HEK293 (cell line): ENCODE results near the gene FAM228B.

Source experiments
- PBX3 ChIP-seq: sonication (generic); formaldehyde crosslinking; IDR thresholded peaks from 2 replicates; pipeline ENCODE4 v1.8.1; 2022; ENCODE audit warnings: mild to moderate bottlenecking, moderate library complexity, missing genetic modification reagents
- RBAK ChIP-seq: fragments of 450-650 bp; formaldehyde crosslinking; IDR thresholded peaks from 2 replicates; pipeline ENCODE4 v1.5.1; 2016; ENCODE audit warnings: missing biosample characterization, missing genetic modification characterization
- SCRT1 ChIP-seq: fragments of 450-650 bp; formaldehyde crosslinking; IDR thresholded peaks from 2 replicates; pipeline ENCODE4 v1.5.1; 2016; ENCODE audit warnings: missing biosample characterization, missing genetic modification characterization, borderline replicate concordance
- YY1 ChIP-seq: fragments of 450-650 bp; formaldehyde crosslinking; IDR thresholded peaks from 2 replicates; pipeline ENCODE4 v1.5.1; 2018; ENCODE audit warnings: missing biosample characterization, missing genetic modification characterization
- YY2 ChIP-seq: fragments of 450-650 bp; formaldehyde crosslinking; IDR thresholded peaks from 2 replicates; pipeline ENCODE4 v1.5.1; 2016; ENCODE audit warnings: missing biosample characterization, missing genetic modification characterization
- ZBTB10 ChIP-seq: fragments of 450-650 bp; formaldehyde crosslinking; IDR thresholded peaks from 2 replicates; pipeline ENCODE4 v1.5.1; 2016; ENCODE audit warnings: missing biosample characterization, missing genetic modification characterization
- ZBTB8A ChIP-seq: fragments of 450-650 bp; formaldehyde crosslinking; IDR thresholded peaks from 2 replicates; pipeline ENCODE4 v1.5.1; 2016; ENCODE audit warnings: missing biosample characterization, missing genetic modification characterization
- ZFHX2 ChIP-seq: fragments of 450-650 bp; formaldehyde crosslinking; conservative IDR thresholded peaks from 2 replicates; pipeline ENCODE4 v1.5.1; 2016; ENCODE audit warnings: missing biosample characterization, missing genetic modification characterization
- ZFP3 ChIP-seq: fragments of 450-650 bp; formaldehyde crosslinking; IDR thresholded peaks from 2 replicates; pipeline ENCODE4 v1.5.1; 2016; ENCODE audit warnings: low read depth, missing biosample characterization, missing genetic modification characterization
- ZNF157 ChIP-seq: fragments of 450-650 bp; formaldehyde crosslinking; IDR thresholded peaks from 2 replicates; pipeline ENCODE4 v1.5.1; 2016; ENCODE audit warnings: missing biosample characterization, missing genetic modification characterization
- ZNF169 ChIP-seq: fragments of 450-650 bp; formaldehyde crosslinking; IDR thresholded peaks from 2 replicates; pipeline ENCODE4 v1.5.1; 2016; ENCODE audit warnings: missing biosample characterization, missing genetic modification characterization
- ZNF175 ChIP-seq: fragments of 450-650 bp; formaldehyde crosslinking; IDR thresholded peaks from 2 replicates; pipeline ENCODE4 v1.5.1; 2016; ENCODE audit warnings: missing biosample characterization, missing genetic modification characterization
- ZNF26 ChIP-seq: fragments of 450-650 bp; formaldehyde crosslinking; IDR thresholded peaks from 2 replicates; pipeline ENCODE4 v1.5.1; 2016; ENCODE audit warnings: missing biosample characterization, missing genetic modification characterization
- ZNF292 ChIP-seq: fragments of 450-650 bp; formaldehyde crosslinking; IDR thresholded peaks from 2 replicates; pipeline ENCODE4 v1.5.1; 2016; ENCODE audit warnings: low read depth, missing biosample characterization, missing genetic modification characterization, borderline replicate concordance
- ZNF341 ChIP-seq: fragments of 450-650 bp; formaldehyde crosslinking; IDR thresholded peaks from 2 replicates; pipeline ENCODE4; 2016; ENCODE audit warnings: low read depth, missing biosample characterization, missing genetic modification characterization
- ZNF391 ChIP-seq: fragments of 450-650 bp; formaldehyde crosslinking; IDR thresholded peaks from 2 replicates; pipeline ENCODE4 v1.5.1; 2016; ENCODE audit warnings: low read depth, missing biosample characterization, missing genetic modification characterization, borderline replicate concordance
- ZNF416 ChIP-seq: fragments of 450-650 bp; formaldehyde crosslinking; IDR thresholded peaks from 2 replicates; pipeline ENCODE4 v1.5.1; 2016; ENCODE audit warnings: missing biosample characterization, missing genetic modification characterization
- ZNF560 ChIP-seq: fragments of 450-650 bp; formaldehyde crosslinking; IDR thresholded peaks from 2 replicates; pipeline ENCODE4 v1.5.1; 2017; ENCODE audit warnings: missing biosample characterization, missing genetic modification characterization, borderline replicate concordance
- ZNF561 ChIP-seq: fragments of 450-650 bp; IDR thresholded peaks from 2 replicates; pipeline ENCODE4 v1.5.1; 2018; ENCODE audit warnings: missing biosample characterization, missing genetic modification characterization, borderline replicate concordance
- ZNF610 ChIP-seq: fragments of 450-650 bp; formaldehyde crosslinking; IDR thresholded peaks from 2 replicates; pipeline ENCODE4 v1.5.1; 2016; ENCODE audit warnings: missing biosample characterization, missing genetic modification characterization, borderline replicate concordance
- ZNF624 ChIP-seq: fragments of 450-650 bp; formaldehyde crosslinking; IDR thresholded peaks from 2 replicates; pipeline ENCODE4 v1.5.1; 2017; ENCODE audit warnings: missing biosample characterization, missing genetic modification characterization
- ZNF677 ChIP-seq: fragments of 450-650 bp; IDR thresholded peaks from 2 replicates; pipeline ENCODE4 v1.5.0; 2018; ENCODE audit warnings: missing biosample characterization, mild to moderate bottlenecking, missing genetic modification characterization, moderate library complexity
- ZNF843 ChIP-seq: fragments of 450-650 bp; formaldehyde crosslinking; IDR thresholded peaks from 2 replicates; pipeline ENCODE4 v1.5.1; 2016; ENCODE audit warnings: missing biosample characterization, missing genetic modification characterization
- ZSCAN30 ChIP-seq: fragments of 450-650 bp; IDR thresholded peaks from 2 replicates; pipeline ENCODE4 v1.5.1; 2018; ENCODE audit warnings: missing biosample characterization, mild to moderate bottlenecking, missing genetic modification characterization, moderate library complexity
- ZSCAN4 ChIP-seq: fragments of 450-650 bp; formaldehyde crosslinking; IDR thresholded peaks from 2 replicates; pipeline ENCODE4 v1.5.1; 2017; ENCODE audit warnings: missing biosample characterization, missing genetic modification characterization
- TF ChIP-seq, protein P1 (sequence below): fragments of 450-650 bp; formaldehyde crosslinking; IDR thresholded peaks from 2 replicates; pipeline ENCODE4 v1.5.1; 2016; ENCODE audit warnings: missing biosample characterization, missing genetic modification characterization
- TF ChIP-seq, protein P2 (sequence below): fragments of 450-650 bp; formaldehyde crosslinking; IDR thresholded peaks from 2 replicates; pipeline ENCODE4 v1.5.0; 2017; ENCODE audit warnings: missing biosample characterization, missing genetic modification characterization, borderline replicate concordance

Gene FAM228B

DNA sequence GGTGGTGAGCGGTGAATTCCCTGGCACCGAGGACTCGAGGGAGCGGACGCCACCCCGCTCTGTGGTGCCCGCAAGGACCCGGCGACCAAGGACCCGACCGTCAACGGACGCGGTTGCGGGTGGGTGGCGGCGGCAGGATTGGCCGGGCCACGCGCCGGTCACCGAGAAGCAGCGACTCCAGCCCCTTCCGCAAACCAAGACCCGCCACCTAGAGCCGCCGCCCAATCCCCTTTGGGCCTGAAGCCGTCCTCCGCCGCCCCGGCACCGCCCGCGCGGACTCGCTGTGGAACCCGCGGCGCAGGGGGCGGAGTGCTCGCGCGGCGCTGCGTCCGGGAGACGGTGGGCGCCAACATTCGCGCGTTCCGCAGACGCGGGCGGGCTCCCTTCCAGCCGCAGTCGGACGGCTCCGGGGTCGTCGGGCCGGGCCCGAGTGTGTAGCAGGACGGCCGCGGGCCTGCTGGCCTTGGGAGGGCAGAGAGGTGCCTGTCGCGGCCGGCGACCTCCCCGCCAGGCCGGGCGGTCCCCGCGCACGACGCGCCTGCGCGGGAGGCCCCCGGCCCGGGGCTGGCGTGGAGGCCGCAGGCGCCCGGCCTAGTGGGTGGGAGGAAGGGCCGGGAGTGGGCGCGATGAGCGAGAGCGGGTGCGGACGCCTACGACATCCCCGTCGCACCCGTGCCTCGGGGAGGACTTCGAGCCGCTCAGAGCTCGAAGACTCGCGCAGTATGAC is at the start of gene FAM228B, which contains the start of gene PFN4 (continued):
- no peak for TF ChIP-seq ZFP3 (tag by site-specific recombination)
- no peak for TF ChIP-seq ZNF169 (tag by site-specific recombination)
- no peak for TF ChIP-seq ZNF416 (tag by site-specific recombination)
- peak; percentile 40; the same call in 1 of the 2 replicates for TF ChIP-seq ZNF341 (tag by site-specific recombination)
- TF ChIP-seq PBX3 (CRISPR knock-in tag) = peak; percentile 86
- no peak for TF ChIP-seq YY1 (tag by site-specific recombination)
- TF ChIP-seq ZNF624 (tag by site-specific recombination) = no peak
- 0 out of 2 replicates have a peak, but pooled peaks have one; percentile 14 for TF ChIP-seq ZSCAN4 (tag by site-specific recombination)
- peak; percentile 87 for TF ChIP-seq ZFHX2 (tag by site-specific recombination)
- TF ChIP-seq ZNF26 (tag by site-specific recombination) = no peak
- TF ChIP-seq RBAK (tag by site-specific recombination) = no peak
- TF ChIP-seq YY2 (tag by site-specific recombination) = no peak
- no peak for TF ChIP-seq ZNF677 (tag by site-specific recombination)
- TF ChIP-seq ZNF561 (tag by site-specific recombination) = peak; percentile 89
- no peak for TF ChIP-seq ZNF610 (tag by site-specific recombination)
- no peak for TF ChIP-seq ZNF292 (tag by site-specific recombination)
- no peak; the same call in 1 of the 2 replicates for TF ChIP-seq ZSCAN30
- no peak; the same call in 1 of the 2 replicates for TF ChIP-seq ZNF391 (tag by site-specific recombination)
- no peak for TF ChIP-seq SCRT1 (tag by site-specific recombination)
- TF ChIP-seq ZNF560 (tag by site-specific recombination) = no peak
- TF ChIP-seq, protein P1, sequence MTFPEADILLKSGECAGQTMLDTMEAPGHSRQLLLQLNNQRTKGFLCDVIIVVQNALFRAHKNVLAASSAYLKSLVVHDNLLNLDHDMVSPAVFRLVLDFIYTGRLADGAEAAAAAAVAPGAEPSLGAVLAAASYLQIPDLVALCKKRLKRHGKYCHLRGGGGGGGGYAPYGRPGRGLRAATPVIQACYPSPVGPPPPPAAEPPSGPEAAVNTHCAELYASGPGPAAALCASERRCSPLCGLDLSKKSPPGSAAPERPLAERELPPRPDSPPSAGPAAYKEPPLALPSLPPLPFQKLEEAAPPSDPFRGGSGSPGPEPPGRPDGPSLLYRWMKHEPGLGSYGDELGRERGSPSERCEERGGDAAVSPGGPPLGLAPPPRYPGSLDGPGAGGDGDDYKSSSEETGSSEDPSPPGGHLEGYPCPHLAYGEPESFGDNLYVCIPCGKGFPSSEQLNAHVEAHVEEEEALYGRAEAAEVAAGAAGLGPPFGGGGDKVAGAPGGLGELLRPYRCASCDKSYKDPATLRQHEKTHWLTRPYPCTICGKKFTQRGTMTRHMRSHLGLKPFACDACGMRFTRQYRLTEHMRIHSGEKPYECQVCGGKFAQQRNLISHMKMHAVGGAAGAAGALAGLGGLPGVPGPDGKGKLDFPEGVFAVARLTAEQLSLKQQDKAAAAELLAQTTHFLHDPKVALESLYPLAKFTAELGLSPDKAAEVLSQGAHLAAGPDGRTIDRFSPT (tag by site-specific recombination) = peak; percentile 85; the same call in 1 of the 2 replicates
- TF ChIP-seq, protein P2, sequence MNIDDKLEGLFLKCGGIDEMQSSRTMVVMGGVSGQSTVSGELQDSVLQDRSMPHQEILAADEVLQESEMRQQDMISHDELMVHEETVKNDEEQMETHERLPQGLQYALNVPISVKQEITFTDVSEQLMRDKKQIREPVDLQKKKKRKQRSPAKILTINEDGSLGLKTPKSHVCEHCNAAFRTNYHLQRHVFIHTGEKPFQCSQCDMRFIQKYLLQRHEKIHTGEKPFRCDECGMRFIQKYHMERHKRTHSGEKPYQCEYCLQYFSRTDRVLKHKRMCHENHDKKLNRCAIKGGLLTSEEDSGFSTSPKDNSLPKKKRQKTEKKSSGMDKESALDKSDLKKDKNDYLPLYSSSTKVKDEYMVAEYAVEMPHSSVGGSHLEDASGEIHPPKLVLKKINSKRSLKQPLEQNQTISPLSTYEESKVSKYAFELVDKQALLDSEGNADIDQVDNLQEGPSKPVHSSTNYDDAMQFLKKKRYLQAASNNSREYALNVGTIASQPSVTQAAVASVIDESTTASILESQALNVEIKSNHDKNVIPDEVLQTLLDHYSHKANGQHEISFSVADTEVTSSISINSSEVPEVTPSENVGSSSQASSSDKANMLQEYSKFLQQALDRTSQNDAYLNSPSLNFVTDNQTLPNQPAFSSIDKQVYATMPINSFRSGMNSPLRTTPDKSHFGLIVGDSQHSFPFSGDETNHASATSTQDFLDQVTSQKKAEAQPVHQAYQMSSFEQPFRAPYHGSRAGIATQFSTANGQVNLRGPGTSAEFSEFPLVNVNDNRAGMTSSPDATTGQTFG (tag by site-specific recombination) = no peak
- TF ChIP-seq ZBTB8A (tag by site-specific recombination) = no peak; the same call in none of the 2 replicates
- TF ChIP-seq ZNF843 (tag by site-specific recombination) = 0 out of 2 replicates have a peak, but pooled peaks have one; percentile 19
- TF ChIP-seq ZNF175 (tag by site-specific recombination) = no peak
- TF ChIP-seq ZNF157 (tag by site-specific recombination) = no peak
- no peak for TF ChIP-seq ZBTB10 (tag by site-specific recombination)
